ENCODE results near the gene RAPGEF6.
"Not testable (repeated sequence)": the region's sequence is repeated elsewhere in the genome, so short reads cannot be mapped to it uniquely, and the experiment has no call there.

Gene RAPGEF6

GRCh38 chr5:131487371-131487770 is 147.7 kb downstream of the RAPGEF6 start:
- DNase-seq, result not testable (repeated sequence)

DNA sequence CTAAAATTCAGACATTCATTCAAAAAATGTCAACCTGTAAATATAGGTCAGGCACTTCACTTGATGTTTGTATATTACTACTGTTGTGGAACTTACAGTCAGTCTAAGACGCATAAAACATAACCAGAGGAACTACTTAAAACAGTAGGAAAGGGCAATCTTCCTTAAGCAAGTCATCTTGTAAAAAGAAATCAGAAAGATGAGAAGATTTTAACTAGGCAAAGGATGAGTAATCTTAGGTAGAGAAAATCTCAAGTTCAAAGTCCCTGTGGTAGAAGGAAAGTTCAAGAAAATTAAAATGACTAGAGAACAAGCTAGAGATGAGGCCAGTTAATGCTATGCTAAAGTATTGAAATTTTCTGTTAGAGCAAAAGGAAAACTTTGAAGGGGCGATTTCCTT is 152.4 kb downstream of the RAPGEF6 start:
- DNase-seq, result no peak

GRCh38 chr5:131481569-131481968 is 153.5 kb downstream of the RAPGEF6 start:
- DNase-seq, result no peak

DNA sequence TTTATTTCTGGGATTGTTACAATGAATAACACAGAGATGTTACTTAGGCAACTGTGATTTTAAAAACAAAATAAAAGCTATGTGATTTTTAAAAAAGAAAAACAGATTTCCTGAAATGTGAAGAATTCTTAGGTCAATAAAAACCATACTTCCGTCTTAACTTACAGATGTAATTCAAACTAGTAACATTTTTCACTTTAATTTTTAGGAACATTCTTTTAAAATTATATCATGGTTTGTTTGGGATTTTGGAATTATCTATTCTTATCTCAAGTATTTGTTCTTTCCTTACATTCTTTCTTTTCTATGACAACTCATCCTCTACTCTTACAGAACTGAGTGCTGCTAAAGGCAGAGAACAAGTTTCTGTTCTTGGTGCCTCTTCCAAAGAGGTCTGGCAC is 159.5 kb downstream of the RAPGEF6 start:
- no peak for DNase-seq

DNA sequence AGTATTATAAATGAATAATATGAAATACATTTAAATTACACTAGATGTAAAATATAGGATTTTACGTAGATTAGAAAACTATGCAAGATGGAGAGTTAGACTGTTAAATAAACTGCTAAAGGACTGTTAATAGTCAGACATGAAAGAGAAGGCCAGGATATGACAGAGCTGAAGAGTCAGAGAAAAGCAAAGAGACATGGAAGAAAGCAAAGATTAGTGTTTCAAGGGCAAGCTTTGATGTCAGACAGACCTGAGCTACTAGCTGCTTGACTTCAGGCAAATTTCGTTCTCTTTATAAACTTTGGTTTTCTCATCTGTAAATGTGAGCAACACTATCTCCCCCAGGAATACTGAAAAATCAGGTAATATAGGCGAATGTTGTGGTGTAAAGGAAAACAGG is 161.3 kb downstream of the RAPGEF6 start:
- DNase-seq, result no peak

DNA sequence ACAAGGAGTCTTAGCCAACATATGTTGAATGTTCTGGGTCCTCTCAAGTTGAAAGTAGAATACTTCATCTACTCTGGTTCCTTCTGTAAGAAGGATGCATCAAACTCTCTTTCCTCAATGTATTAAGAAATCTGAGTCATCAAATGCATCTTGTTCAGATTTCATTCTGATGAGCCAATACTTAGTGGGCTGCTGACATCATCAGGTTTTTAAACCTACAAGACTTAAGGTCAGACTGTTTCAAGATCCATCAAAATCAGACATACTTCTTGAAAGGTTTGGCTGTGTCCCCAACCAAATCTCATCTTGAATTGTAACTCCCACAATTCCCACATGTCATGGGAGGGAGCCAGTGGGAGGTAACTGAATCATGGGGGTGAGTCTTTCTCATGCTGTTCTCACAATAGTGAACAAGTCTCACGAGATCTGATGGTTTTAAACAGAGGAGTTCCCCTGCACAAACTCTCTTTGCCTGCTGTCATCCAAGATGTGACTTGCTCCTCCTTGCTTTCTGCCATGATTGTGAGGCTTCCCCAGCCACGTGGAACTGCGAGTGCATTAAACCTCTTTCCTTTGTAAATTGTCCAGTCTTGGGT is 168.8 kb downstream of the RAPGEF6 start:
- no peak for DNase-seq

DNA sequence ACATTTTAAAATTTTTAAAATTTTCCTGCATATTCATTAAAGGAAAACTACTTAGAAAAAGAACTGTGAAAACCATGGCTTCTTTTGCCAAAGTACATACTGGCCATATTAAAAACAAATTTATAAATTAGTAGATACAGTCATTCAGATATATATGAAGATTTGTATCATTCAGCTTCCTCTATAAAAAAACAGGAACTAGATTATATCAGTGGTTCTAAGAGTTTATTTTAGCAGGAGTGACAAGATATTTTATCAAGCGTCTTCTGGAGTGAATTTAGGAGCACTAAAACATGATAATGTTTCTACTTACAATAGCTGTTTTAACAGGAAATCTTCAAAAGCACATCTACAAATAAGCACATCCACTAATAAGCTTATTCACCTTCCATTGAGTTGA is 171.4 kb downstream of the RAPGEF6 start:
- no peak for DNase-seq

- DNase-seq, result no peak
Observed at GRCh38 chr5:131462454-131462853, 172.6 kb downstream of the RAPGEF6 start.

GRCh38 chr5:131461742-131462141 is 173.3 kb downstream of the RAPGEF6 start:
- no peak for DNase-seq

GRCh38 chr5:131460867-131461572 is 174.0 kb downstream of the RAPGEF6 start:
- no peak for DNase-seq

- no peak for DNase-seq
Observed at GRCh38 chr5:131460133-131460532, 174.9 kb downstream of the RAPGEF6 start.

DNA sequence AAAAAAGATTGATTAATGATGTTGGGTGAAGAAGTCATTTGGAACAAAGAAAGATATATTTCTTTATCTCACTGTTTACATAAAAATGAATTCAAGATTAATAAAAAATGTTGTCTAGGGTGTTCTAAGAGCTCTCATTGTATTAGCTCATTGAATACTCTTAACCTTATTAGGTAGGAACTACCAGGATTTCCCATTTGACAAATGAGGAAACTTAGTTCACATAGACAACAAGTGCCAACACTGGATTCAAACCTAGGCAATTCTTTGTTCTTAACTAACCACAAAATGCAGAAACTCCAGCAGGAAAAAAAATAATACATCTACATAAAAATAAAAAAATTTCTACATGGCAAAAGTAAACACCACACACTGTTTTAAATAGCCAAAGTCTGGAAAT is 175.8 kb downstream of the RAPGEF6 start:
- no peak for DNase-seq

- DNase-seq, result no peak
Observed at GRCh38 chr5:131457193-131457592, 177.8 kb downstream of the RAPGEF6 start.

GRCh38 chr5:131450941-131451340 is 184.1 kb downstream of the RAPGEF6 start:
- no peak for DNase-seq

GRCh38 chr5:131441184-131441583 is 193.8 kb downstream of the RAPGEF6 start:
- DNase-seq, result no peak

DNA sequence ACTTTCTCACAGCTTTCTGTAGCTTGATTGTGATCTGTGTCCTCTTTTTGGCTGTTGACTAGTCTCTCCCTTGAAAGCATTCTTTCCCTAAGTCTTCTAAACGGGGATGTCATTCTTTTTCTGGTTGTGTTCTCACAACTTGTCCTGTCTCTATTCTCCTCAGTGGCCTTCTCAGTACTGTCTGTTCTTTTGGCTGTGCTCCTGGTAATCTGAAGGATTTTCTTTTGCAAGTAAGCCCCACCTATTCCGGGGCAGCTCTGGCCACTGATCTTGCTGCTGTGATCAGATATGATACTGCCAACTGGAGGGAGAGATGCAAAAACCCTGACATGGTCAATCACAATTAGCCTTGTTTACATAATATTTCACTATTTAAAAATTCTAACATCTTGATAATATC is 198.9 kb downstream of the RAPGEF6 start:
- no peak for DNase-seq

DNA sequence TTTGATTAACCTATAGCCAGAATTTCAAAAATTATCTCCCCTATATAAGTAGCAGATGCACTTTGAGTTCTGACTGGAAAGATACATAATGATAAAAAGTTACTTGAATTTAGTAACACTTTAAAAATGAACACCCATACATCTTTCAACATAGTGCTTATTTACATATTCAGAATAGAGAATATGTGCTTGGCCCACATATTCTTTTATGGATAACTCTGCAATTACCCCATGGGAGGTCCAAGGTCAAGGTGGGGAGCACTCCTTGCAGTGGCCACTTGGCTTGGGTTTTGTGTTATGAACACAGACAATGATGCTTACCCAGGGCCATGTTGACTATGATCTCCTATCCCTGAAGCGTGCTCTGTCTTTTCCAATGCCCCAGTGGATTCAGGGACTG is 201.9 kb downstream of the RAPGEF6 start:
- no peak for DNase-seq

GRCh38 chr5:131431794-131432193 is 203.2 kb downstream of the RAPGEF6 start:
- no peak for DNase-seq

GRCh38 chr5:131430794-131431193 is 204.2 kb downstream of the RAPGEF6 start:
- DNase-seq, result no peak

DNA sequence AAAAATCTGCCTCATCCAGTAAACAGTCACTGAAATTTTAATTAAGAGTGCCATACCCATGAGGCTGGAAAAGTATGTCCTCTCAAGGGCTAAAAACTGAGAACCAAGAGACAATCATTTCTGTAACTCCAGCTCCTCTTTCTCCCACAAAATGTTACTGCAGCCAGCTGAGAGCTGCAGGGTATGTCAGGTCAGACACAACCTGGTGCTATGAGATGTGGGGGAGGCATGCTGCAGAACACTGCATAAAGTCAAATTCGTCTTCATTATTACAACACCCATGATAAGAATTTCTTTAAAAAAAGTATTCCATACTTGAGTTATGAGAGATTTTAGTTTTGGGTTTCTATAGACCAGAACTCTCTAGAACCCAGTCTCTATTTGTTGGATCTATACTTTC is 209.0 kb downstream of the RAPGEF6 start:
- no peak for DNase-seq

GRCh38 chr5:131423056-131423455 is 212.0 kb downstream of the RAPGEF6 start:
- DNase-seq, result peak in 1 of 2 experiments; percentile 7

DNA sequence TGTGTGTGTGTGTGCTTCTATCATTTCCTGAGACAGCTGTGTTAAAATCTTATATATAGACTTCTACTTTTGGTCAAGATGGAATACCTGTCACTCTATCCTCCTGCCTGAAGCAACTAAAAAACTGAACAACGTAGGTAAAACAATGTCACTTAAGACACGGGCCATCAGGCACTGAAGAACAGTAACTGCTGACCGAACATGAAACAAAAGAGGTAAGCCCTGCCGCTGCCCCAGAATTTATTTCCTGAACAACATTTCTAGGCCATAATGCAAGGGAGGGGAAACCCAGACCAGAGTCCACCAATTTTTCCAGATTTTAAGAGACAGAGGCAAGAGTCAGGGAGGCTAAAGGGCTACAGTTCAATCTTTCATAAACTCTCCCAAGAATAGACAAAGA is 215.2 kb downstream of the RAPGEF6 start:
- DNase-seq, result no peak

DNA sequence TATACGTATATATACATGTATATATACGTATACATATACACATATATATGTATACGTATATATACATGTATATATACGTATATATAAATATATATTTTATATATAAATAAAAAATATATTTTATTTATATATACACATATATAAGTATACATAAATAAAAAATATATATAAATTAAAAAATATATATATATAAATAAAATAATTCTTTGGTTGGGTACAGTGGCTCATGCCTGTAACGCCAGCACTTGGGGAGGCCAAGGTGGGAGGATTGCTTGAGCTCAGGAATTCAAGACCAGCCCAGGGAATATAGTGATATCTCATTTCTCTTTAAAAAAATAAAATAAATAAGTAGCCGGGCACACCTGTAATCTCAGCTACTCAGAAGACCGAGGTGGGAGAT is 216.2 kb downstream of the RAPGEF6 start:
- DNase-seq, result no peak

DNA sequence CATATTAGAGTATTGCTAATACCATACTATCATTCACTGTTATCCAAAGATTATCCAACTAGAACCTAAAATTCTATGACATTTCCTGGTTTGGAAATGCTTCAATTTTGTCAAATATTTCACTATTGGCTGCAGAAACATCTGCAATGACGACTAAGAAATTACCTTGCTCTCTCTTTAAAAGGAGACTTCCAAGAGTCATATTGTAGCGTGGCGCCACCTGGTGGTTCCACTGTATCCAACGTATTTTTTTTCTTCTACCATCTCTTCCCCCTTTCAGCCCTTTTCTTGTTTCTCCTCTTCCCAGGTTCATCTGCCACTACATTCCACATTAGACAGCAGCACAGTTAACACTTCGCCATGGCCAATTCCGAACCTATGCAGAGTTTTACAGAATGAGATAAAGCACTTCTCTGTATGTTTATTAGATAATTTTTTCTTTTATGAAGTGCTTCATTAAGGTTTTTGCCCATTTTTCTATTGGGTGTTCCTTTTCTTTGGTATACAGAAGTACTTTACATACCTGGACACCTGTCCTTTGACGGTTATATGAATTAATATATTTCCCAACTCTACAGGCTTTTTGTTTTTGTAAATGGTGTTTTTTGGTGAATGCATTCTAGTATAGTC is 217.7 kb downstream of the RAPGEF6 start:
- DNase-seq, result peak; percentile 1 to 46

DNA sequence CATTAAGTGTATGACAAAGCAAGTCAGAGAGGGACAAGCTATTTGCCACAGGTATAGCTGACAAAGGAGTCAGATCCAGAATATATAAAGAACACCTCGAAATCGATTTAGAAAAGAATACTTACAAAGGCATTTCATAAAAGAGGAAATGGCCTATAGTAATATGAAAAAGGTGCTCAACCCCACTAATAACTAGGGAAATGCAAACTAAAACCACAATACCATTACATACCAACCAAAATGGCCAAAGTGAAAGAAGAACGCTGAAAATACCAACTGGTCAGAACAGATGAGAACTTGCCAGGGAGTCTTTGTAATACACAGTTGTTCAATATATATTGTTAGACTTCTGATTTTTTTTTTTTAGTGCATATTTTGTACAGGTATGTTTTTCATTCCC is 218.3 kb downstream of the RAPGEF6 start:
- DNase-seq, result no peak

Data from NCI-H526 (cell line).